ENCODE results near the gene RHOT2. TPM values are rescaled to one million over a fixed set of nuclear protein-coding genes. Genes with fewer than 3 reads are reported as not detected.
"Not testable (repeated sequence)": the region's sequence is repeated elsewhere in the genome, so short reads cannot be mapped to it uniquely, and the experiment has no call there.

RHOT2 gene
- total and polyA plus RNA-seq, 2 donors (not counting 3 experiments of a cell fraction or from before 2014, with no cell fraction given): 106 to 139 TPM

DNA sequence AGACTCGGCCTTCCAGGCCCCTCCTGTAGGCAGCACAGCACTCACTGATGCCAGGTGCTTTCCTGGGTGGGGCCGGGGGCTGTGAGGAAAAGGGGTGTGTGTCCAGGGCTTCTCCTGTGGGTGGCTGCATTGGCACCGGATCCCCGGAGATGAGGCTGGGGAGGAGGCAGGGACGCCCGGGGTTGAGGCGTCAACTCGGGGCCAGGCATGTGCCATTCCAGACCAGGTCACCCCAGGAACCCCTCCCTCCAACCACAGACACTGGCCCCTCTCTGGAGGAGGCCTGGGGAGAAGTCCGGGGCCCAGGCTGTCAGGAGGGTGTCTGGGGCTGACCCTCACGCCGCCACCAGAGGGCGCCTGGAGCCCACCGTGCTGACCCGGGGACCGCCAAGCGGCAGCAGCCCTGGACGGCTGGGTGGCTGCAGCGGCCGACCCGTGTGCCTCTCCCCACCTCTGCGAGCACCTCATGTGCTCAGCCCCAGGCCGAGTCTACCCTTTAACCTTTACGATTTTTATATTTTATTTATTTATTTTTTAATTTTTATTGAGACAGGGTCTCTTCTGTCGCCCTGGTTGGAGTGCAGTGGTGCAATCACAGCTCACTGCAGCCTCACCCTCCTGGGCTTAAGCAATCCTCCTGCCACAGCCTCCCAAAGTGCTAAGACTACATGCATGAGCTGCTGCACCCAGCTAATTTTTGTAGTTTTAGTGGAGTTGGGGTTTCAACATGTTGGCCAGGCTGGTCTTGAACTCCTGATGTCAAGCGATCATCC, 43.8 kb downstream of the RHOT2 start:
- DNase-seq (ENCODE audit: low read depth, low spot score): peak; percentile 55
- BruUV-seq (replicated peaks): no TSS peak
- Histone ChIP-seq H4K20me1 (replicated peaks; ENCODE audit: control insufficient read depth, extremely low read depth, insufficient read depth, low read length) (no peaks in the 10 kb centered on the region), H3K9ac (replicated peaks; ENCODE audit: extremely low read depth, insufficient read depth, low read length) (no peak overlapping the region), H3K9me1 (replicated peaks; ENCODE audit: control insufficient read depth, extremely low read depth, insufficient read depth, low read length) (no peaks in the 10 kb centered on the region), H3K9me3 (replicated peaks; ENCODE audit: control insufficient read depth, insufficient read depth, low read length) (no peaks in the 10 kb centered on the region), H3K4me3 (replicated peaks in 1 of 3; ENCODE audit: insufficient read depth in 1 of 3, low read depth in 1 of 3, low read length in 3 of 3) (no peak overlapping the region), H3K79me2 (ENCODE audit: control insufficient read depth, insufficient read depth, low read length) (no peaks in the 10 kb centered on the region), H3K4me1 (ENCODE audit: control insufficient read depth, extremely low read depth, insufficient read depth, low read length) (peaks cover 10% of the 10 kb centered on the region), H3K4me2 (ENCODE audit: insufficient read depth, low read length) (no peak overlapping the region), H3K27ac (ENCODE audit: insufficient read depth, low read depth, low read length) (no peak overlapping the region), H3K27me3 (ENCODE audit: control insufficient read depth in 2 of 2, insufficient read depth in 2 of 2, low read length in 2 of 2) (peaks cover 5 to 10% of the 10 kb centered on the region in 2 experiments), H2AFZ (ENCODE audit: low read depth, low read length) (no peak overlapping the region), H3K36me3 (ENCODE audit: control insufficient read depth in 2 of 2, extremely low read depth in 1 of 2, insufficient read depth in 2 of 2, low read length in 2 of 2) (no peaks in the 10 kb centered on the region)
- TF ChIP-seq FOS (IDR thresholded peaks at IDR 0.05; ENCODE audit: borderline replicate concordance, insufficient read depth, low read length) (no peak), CTCF (IDR thresholded peaks at IDR 0.05; ENCODE audit: extremely low read depth in 1 of 2, insufficient read depth in 1 of 2, low read depth in 1 of 2, low read length in 2 of 2) (peak; percentile 89 to 99)
- FAIRE-seq: peak; percentile 40
- CTCF ChIA-PET: interaction anchor here (0.8 to 3.0 kb wide), 15 partner anchors 9 to 345 kb away, joined by 3 to 67 read pairs (median 5); partner anchors contain the start of genes ANTKMT, CHTF18, HAGHL and RPUSD1
- POLR2A ChIA-PET: no interaction called here
- intact Hi-C loops (cut with micrococcal nuclease): loop anchor here (1.0 to 2.0 kb wide), 3 partner anchors 30 to 343 kb away; no protein-coding TSS in a partner anchor
- dilution Hi-C loops (cut with MboI; ENCODE audit: extremely low pct_ligation_motif_present, low sequenced_read_pairs): no loop called here

DNA sequence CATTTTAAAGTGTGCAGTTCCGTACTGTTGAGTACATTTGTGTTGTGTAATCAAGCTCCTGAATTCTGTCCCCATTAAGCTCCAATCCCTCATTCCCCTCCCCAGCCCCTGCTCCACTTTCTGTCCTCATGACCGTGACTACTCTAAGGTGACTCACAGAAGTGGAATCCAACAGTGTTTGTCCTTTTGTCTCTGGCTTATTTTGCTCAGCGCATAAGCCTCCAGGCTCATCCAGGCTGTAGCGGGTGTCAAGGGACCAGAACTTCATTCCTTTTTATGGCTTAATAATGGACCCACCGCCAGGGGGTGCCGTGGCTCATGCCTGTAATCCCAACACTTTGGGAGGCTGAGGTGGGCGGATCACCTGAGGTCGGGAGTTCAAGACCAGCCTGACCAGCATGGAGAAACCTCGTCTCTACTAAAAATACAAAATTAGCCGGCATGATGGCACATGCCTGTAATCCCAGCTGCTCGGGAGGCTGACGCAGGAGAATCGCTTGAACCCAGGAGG, 44.9 kb downstream of the RHOT2 start:
- BruUV-seq (replicated peaks); POLR2A ChIA-PET; H3K27ac ChIP-seq (ENCODE audit: insufficient read depth, low read depth, low read length); H3K4me2 ChIP-seq (ENCODE audit: insufficient read depth, low read length); H3K9me1 ChIP-seq (replicated peaks; ENCODE audit: control insufficient read depth, extremely low read depth, insufficient read depth, low read length); H2AFZ ChIP-seq (ENCODE audit: low read depth, low read length); H3K27me3 ChIP-seq (ENCODE audit: control insufficient read depth in 2 of 2, insufficient read depth in 2 of 2, low read length in 2 of 2); H3K9me3 ChIP-seq (replicated peaks; ENCODE audit: control insufficient read depth, insufficient read depth, low read length); H4K20me1 ChIP-seq (replicated peaks; ENCODE audit: control insufficient read depth, extremely low read depth, insufficient read depth, low read length); H3K4me3 ChIP-seq (replicated peaks in 1 of 3; ENCODE audit: insufficient read depth in 1 of 3, low read depth in 1 of 3, low read length in 3 of 3); dilution Hi-C loops (cut with MboI; ENCODE audit: extremely low pct_ligation_motif_present, low sequenced_read_pairs); H3K9ac ChIP-seq (replicated peaks; ENCODE audit: extremely low read depth, insufficient read depth, low read length); H3K4me1 ChIP-seq (ENCODE audit: control insufficient read depth, extremely low read depth, insufficient read depth, low read length); H3K36me3 ChIP-seq (ENCODE audit: control insufficient read depth in 2 of 2, extremely low read depth in 1 of 2, insufficient read depth in 2 of 2, low read length in 2 of 2); H3K79me2 ChIP-seq (ENCODE audit: control insufficient read depth, insufficient read depth, low read length): not testable (repeated sequence)
- intact Hi-C loops (cut with micrococcal nuclease): loop anchor here (1.0 to 2.0 kb wide), 2 partner anchors 29 to 342 kb away; no protein-coding TSS in a partner anchor
- DNase-seq (ENCODE audit: low read depth, low spot score): peak; percentile 46
- CTCF ChIA-PET: interaction anchor here (0.8 to 3.0 kb wide), 15 partner anchors 9 to 343 kb away, joined by 3 to 67 read pairs (median 5); partner anchors contain the start of genes ANTKMT, CHTF18, HAGHL and RPUSD1
- peak; percentile 36 for TF ChIP-seq CTCF (IDR thresholded peaks at IDR 0.05; ENCODE audit: extremely low read depth in 1 of 2, insufficient read depth in 1 of 2, low read depth in 1 of 2, low read length in 2 of 2)
- peak; percentile 22 for TF ChIP-seq FOS (IDR thresholded peaks at IDR 0.05; ENCODE audit: borderline replicate concordance, insufficient read depth, low read length)
- peak; percentile 53 for FAIRE-seq

Data from endothelial cell of umbilical vein (primary cell).